Hepatocyte (in vitro differentiated cells): ENCODE results near the gene RIC1. TPM values are rescaled to one million over a fixed set of nuclear protein-coding genes. Genes with fewer than 3 reads are reported as not detected.
A peak's percentile ranks its signal among the peaks of the same experiment; 100 is the strongest.

ENCODE experiments used
- DNase-seq: peaks from one replicate; pipeline ENCODE4 v3.0.0-alpha.2; 2016; ENCODE audit warnings: low spot score
- H2AFZ ChIP-seq: fragments of 200-600 bp; sonication (generic); 2 replicates; pipeline ENCODE4 v1.6.0; 2016; ENCODE audit warnings: antibody characterized with exemption, mild to moderate bottlenecking
- H3K27ac ChIP-seq: fragments of 200-600 bp; sonication (generic); 2 replicates; pipeline ENCODE4 v1.5.1; 2016; ENCODE audit warnings: mild to moderate bottlenecking
- H3K27me3 ChIP-seq: fragments of 200-600 bp; sonication (generic); 2 replicates; pipeline ENCODE4 v1.6.1; 2016
- H3K36me3 ChIP-seq: fragments of 200-600 bp; sonication (generic); replicated peaks from 2 replicates; pipeline ENCODE4 v1.5.1; 2016; ENCODE audit warnings: low read depth; ENCODE audit not compliant: insufficient read depth
- H3K4me1 ChIP-seq: fragments of 200-600 bp; sonication (generic); 2 replicates; pipeline ENCODE4 v1.5.1; 2016; ENCODE audit warnings: mild to moderate bottlenecking, moderate library complexity; ENCODE audit not compliant: insufficient read depth
- H3K4me2 ChIP-seq: fragments of 200-600 bp; sonication (generic); 2 replicates; pipeline ENCODE4 v1.6.0; 2016
- H3K4me3 ChIP-seq: fragments of 200-600 bp; sonication (generic); 2 replicates; pipeline ENCODE4 v1.5.1; 2016; ENCODE audit warnings: mild to moderate bottlenecking
- H3K79me2 ChIP-seq: fragments of 200-600 bp; sonication (generic); 2 replicates; pipeline ENCODE4 v1.6.0; 2017; ENCODE audit warnings: mild to moderate bottlenecking
- H3K9me2 ChIP-seq: fragments of 200-600 bp; sonication (generic); replicated peaks from 2 replicates; pipeline ENCODE4 v1.6.0; 2017; ENCODE audit warnings: mild to moderate bottlenecking; ENCODE audit not compliant: insufficient read depth
- H3K9me3 ChIP-seq: fragments of 200-600 bp; sonication (generic); 2 replicates; pipeline ENCODE4 v1.5.1; 2016; ENCODE audit warnings: low read depth, mild to moderate bottlenecking
- H4K20me1 ChIP-seq: fragments of 200-600 bp; sonication (generic); 2 replicates; pipeline ENCODE4 v1.6.0; 2016; ENCODE audit warnings: mild to moderate bottlenecking; ENCODE audit not compliant: insufficient read depth, poor library complexity, severe bottlenecking
- CTCF ChIP-seq: fragments of 200-600 bp; sonication (generic); IDR thresholded peaks from 2 replicates; pipeline ENCODE4 v1.5.1; 2016; ENCODE audit warnings: antibody characterized with exemption, mild to moderate bottlenecking; ENCODE audit not compliant: poor library complexity
- EZH2 ChIP-seq: fragments of 200-600 bp; sonication (generic); IDR thresholded peaks from 2 replicates; pipeline ENCODE4 v1.6.1; 2016; ENCODE audit warnings: antibody characterized with exemption, mild to moderate bottlenecking, borderline replicate concordance
- EZH2phosphoT487 ChIP-seq: fragments of 200-600 bp; sonication (generic); IDR thresholded peaks from one replicate; pipeline ENCODE4 v1.6.1; 2018; ENCODE audit warnings: antibody characterized with exemption, mild to moderate bottlenecking, low read depth, moderate library complexity; ENCODE audit not compliant: unreplicated experiment, severe bottlenecking
- WGBS: methylation state at CpG from one replicate; pipeline ENCODE4 v1.1.6; 2016; ENCODE audit warnings: low lambda C conversion rate; ENCODE audit errors: missing lambda C conversion rate; 5-methylcytosine and 5-hydroxymethylcytosine counted together
- polyA plus RNA-seq: library from polyadenylated mRNA; unstranded; fragments of >200 nt; fragmentation: Nextera tagmentation; extraction: Ambion mirVana; gene quantifications from 2 replicates; pipeline ENCODE4 v1.2.1, GENCODE V29; 2016
- total RNA-seq: library from RNA; depleted of rRNA; stranded (reverse); fragments of >200 nt; gene quantifications from 2 replicates; pipeline ENCODE4 v1.2.3, GENCODE V29; 2014

The RIC1 gene
- total and polyA plus RNA-seq, 2 experiments from 2014 or later: 11.2 to 34.9 TPM

- peak overlapping the region; percentile 59 for H3K4me2 ChIP-seq
- no peaks in the 10 kb centered on the region for H3K9me3 ChIP-seq
- no peak for TF ChIP-seq EZH2
- no peak for TF ChIP-seq CTCF
- no peak for TF ChIP-seq EZH2phosphoT487
Observed at GRCh38 chr9:5800969-5801738, 172.2 kb downstream of the RIC1 start.

GRCh38 chr9:5801739-5802113, 172.8 kb downstream of the RIC1 start:
- H3K4me2 ChIP-seq: peak overlapping the region; percentile 59
- no peaks in the 10 kb centered on the region for H3K27me3 ChIP-seq
- H4K20me1 ChIP-seq: no peaks in the 10 kb centered on the region
- TF ChIP-seq EZH2phosphoT487 (no peak), CTCF (no peak), EZH2 (no peak)
- WGBS: 70% methylated on average over 3 of the region's 3 CpGs
- no peaks in the 10 kb centered on the region for H3K9me3 ChIP-seq
- H3K9me2 ChIP-seq: no peaks in the 10 kb centered on the region
- DNase-seq: no peak
- H3K79me2 ChIP-seq: no peaks in the 10 kb centered on the region
- H3K36me3 ChIP-seq: no peaks in the 10 kb centered on the region
- no peak overlapping the region for H2AFZ ChIP-seq
- no peak overlapping the region for H3K4me3 ChIP-seq
- H3K4me1 ChIP-seq: peaks cover 13% of the 10 kb centered on the region
- peak overlapping the region; percentile 41 for H3K27ac ChIP-seq

More at GRCh38 chr9:5800969-5801738, 172.2 kb downstream of the RIC1 start:
- 74% methylated on average over 4 of the region's 4 CpGs for WGBS
- Histone ChIP-seq H3K4me3 (no peak overlapping the region), H3K4me1 (peaks cover 13% of the 10 kb centered on the region), H2AFZ (no peak overlapping the region), H3K79me2 (no peaks in the 10 kb centered on the region), H3K36me3 (no peaks in the 10 kb centered on the region), H3K27me3 (no peaks in the 10 kb centered on the region), H4K20me1 (no peaks in the 10 kb centered on the region), H3K9me2 (no peaks in the 10 kb centered on the region), H3K27ac (peak overlapping the region; percentile 41)
- DNase-seq: peak; percentile 37

GRCh38 chr9:5805478-5805877, 176.6 kb downstream of the RIC1 start:
- Histone ChIP-seq H3K27me3 (no peaks in the 10 kb centered on the region), H2AFZ (no peak overlapping the region), H3K27ac (no peak overlapping the region), H3K9me2 (no peaks in the 10 kb centered on the region), H3K4me1 (peaks cover 8% of the 10 kb centered on the region), H3K79me2 (no peaks in the 10 kb centered on the region), H3K9me3 (no peaks in the 10 kb centered on the region), H3K4me2 (no peak overlapping the region), H3K36me3 (no peaks in the 10 kb centered on the region), H4K20me1 (no peaks in the 10 kb centered on the region), H3K4me3 (no peak overlapping the region)
- TF ChIP-seq EZH2phosphoT487 (no peak), CTCF (no peak), EZH2 (no peak)
- WGBS: 74% methylated on average over 3 of the region's 3 CpGs
- DNase-seq: peak; percentile 9
